ENCODE data around the gene CIAO2B.

The CIAO2B gene

DNA sequence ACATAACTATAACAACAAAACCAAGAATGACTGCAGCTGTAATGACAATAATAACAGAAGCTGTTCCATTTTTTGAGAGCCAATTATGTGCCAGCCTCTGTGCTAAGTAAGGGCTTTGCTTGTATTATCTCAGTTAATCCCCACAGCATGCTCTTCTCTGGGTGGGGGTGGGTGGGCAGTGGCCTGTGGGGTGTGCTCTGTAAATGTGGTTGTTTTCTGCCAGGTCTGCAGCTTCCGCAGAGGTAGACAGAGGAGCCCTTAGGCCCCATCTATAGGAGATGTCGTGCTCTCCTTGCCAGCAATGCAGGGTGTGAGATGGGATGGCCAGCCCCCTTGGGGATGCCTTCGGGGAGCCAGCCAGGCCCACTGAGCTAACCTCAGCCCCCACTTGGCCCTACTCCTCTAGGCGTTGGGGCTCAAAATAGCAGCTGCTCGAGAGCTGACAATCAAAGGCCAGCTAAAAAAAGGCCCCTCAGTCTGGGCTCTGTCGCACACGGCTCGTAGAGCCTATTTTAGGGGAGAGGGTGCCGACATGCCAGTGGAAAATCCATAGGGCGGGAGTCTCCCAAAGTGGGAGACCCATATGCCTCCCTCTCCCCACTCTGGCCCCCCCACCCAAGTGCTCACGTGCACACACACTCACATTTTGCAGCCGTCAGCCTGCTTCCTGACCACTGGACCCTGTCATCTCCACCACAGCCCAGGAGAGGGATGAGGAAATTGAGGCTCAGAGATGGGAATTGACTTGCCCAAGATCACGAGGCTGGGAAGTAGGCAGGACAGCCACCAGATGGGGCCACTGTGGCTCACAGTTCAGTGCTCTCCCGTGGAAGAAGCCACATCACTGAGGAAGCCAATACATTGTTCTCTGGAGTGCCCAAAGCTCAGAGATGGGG is 31.3 kb downstream of the CIAO2B start:
- H3K79me2 ChIP-seq (ENCODE audit: insufficient read depth, low read length) = no peaks in the 10 kb centered on the region
- no peak overlapping the region for H3K9ac ChIP-seq (ENCODE audit: low read length)
- H3K4me3 ChIP-seq (ENCODE audit: low read depth, low read length, poor library complexity, severe bottlenecking) = no peak overlapping the region
- H4K20me1 ChIP-seq (ENCODE audit: insufficient read depth, low read length) = no peaks in the 10 kb centered on the region
- TF ChIP-seq CTCF (IDR thresholded peaks at IDR 0.05; ENCODE audit: low read length) (no peak), EZH2 (IDR thresholded peaks at IDR 0.05; ENCODE audit: borderline replicate concordance, low read length) (no peak)
- no peak overlapping the region for H3K4me2 ChIP-seq (ENCODE audit: low read length)
- no peaks in the 10 kb centered on the region for H3K4me1 ChIP-seq (ENCODE audit: insufficient read depth, low read length, severe bottlenecking)
- H3K36me3 ChIP-seq (ENCODE audit: insufficient read depth, low read length) = no peaks in the 10 kb centered on the region
- peaks cover 3% of the 10 kb centered on the region; the same call in 1 of the 2 replicates for H3K27me3 ChIP-seq (ENCODE audit: insufficient read depth, low read length)
- H3K27ac ChIP-seq (ENCODE audit: low read depth, low read length, poor library complexity, severe bottlenecking) = no peak overlapping the region
- H3K9me3 ChIP-seq (ENCODE audit: low read length) = no peaks in the 10 kb centered on the region
- no peaks in the 10 kb centered on the region for H3K9me2 ChIP-seq (ENCODE audit: low read depth, low read length)
- H3F3A ChIP-seq (ENCODE audit: insufficient read depth, low read length) = no peaks in the 10 kb centered on the region
- no peak overlapping the region for H2AFZ ChIP-seq (ENCODE audit: low read length)

GRCh38 chr16:66901626-66902025 is 32.6 kb downstream of the CIAO2B start:
- no peaks in the 10 kb centered on the region for H3K36me3 ChIP-seq (ENCODE audit: insufficient read depth, low read length)
- no peak overlapping the region for H3K27ac ChIP-seq (ENCODE audit: low read depth, low read length, poor library complexity, severe bottlenecking)
- no peaks in the 10 kb centered on the region for H3K9me3 ChIP-seq (ENCODE audit: low read length)
- H3K9me2 ChIP-seq (ENCODE audit: low read depth, low read length) = no peaks in the 10 kb centered on the region
- H3K79me2 ChIP-seq (ENCODE audit: insufficient read depth, low read length) = no peaks in the 10 kb centered on the region
- H2AFZ ChIP-seq (ENCODE audit: low read length) = no peak overlapping the region
- TF ChIP-seq EZH2 (IDR thresholded peaks at IDR 0.05; ENCODE audit: borderline replicate concordance, low read length) = no peak
- TF ChIP-seq CTCF (IDR thresholded peaks at IDR 0.05; ENCODE audit: low read length) = no peak
- peaks cover 3% of the 10 kb centered on the region; the same call in 1 of the 2 replicates for H3K27me3 ChIP-seq (ENCODE audit: insufficient read depth, low read length)
- no peaks in the 10 kb centered on the region for H3F3A ChIP-seq (ENCODE audit: insufficient read depth, low read length)
- no peaks in the 10 kb centered on the region for H4K20me1 ChIP-seq (ENCODE audit: insufficient read depth, low read length)
- H3K4me3 ChIP-seq (ENCODE audit: low read depth, low read length, poor library complexity, severe bottlenecking) = no peak overlapping the region
- H3K4me1 ChIP-seq (ENCODE audit: insufficient read depth, low read length, severe bottlenecking) = no peaks in the 10 kb centered on the region
- no peak overlapping the region for H3K4me2 ChIP-seq (ENCODE audit: low read length)
- no peak overlapping the region for H3K9ac ChIP-seq (ENCODE audit: low read length)

GRCh38 chr16:66900721-66901441 is 33.3 kb downstream of the CIAO2B start:
- Histone ChIP-seq H3K4me3 (ENCODE audit: low read depth, low read length, poor library complexity, severe bottlenecking) (no peak overlapping the region), H3F3A (ENCODE audit: insufficient read depth, low read length) (no peaks in the 10 kb centered on the region), H4K20me1 (ENCODE audit: insufficient read depth, low read length) (no peaks in the 10 kb centered on the region), H3K4me2 (ENCODE audit: low read length) (no peak overlapping the region), H3K79me2 (ENCODE audit: insufficient read depth, low read length) (no peaks in the 10 kb centered on the region), H3K4me1 (ENCODE audit: insufficient read depth, low read length, severe bottlenecking) (no peaks in the 10 kb centered on the region), H3K9ac (ENCODE audit: low read length) (no peak overlapping the region), H3K9me2 (ENCODE audit: low read depth, low read length) (no peaks in the 10 kb centered on the region), H3K27ac (ENCODE audit: low read depth, low read length, poor library complexity, severe bottlenecking) (no peak overlapping the region), H3K9me3 (ENCODE audit: low read length) (no peaks in the 10 kb centered on the region), H3K27me3 (ENCODE audit: insufficient read depth, low read length) (peaks cover 3% of the 10 kb centered on the region; the same call in 1 of the 2 replicates), H3K36me3 (ENCODE audit: insufficient read depth, low read length) (no peaks in the 10 kb centered on the region), H2AFZ (ENCODE audit: low read length) (no peak overlapping the region)
- TF ChIP-seq CTCF (IDR thresholded peaks at IDR 0.05; ENCODE audit: low read length) (no peak), EZH2 (IDR thresholded peaks at IDR 0.05; ENCODE audit: borderline replicate concordance, low read length) (no peak)

All from OCI-LY1 (cell line).